GM12872 (cell line): ENCODE data around the gene STK32B.

Source experiments
- TF ChIP-seq, protein P1 (sequence below): IDR thresholded peaks from 3 replicates; pipeline ENCODE4 v1.5.1; 2011; ENCODE audit warnings: low read depth, mild to moderate bottlenecking, low read length, moderate library complexity; ENCODE audit not compliant: insufficient read depth

Gene STK32B

DNA sequence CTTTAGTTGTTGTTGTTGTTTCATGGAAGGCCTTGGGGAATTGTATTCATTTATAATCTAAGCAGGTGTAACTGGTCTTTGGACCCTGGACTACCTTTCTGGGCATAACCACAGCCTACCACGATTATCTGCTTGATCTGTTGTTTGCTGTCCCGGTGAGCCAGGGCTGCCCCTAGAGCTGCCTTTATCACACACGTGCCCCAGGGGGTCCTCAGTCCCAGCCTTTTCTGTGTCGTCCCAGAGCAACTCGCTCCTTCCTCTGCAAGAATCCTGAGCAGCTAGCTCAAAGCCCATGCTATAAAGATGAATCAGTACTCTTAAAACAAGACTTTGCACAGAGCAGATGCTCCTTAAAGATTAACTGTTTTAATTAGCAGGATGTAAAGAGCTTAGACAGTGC, 383.9 kb downstream of the STK32B start:
- TF ChIP-seq, protein P1, sequence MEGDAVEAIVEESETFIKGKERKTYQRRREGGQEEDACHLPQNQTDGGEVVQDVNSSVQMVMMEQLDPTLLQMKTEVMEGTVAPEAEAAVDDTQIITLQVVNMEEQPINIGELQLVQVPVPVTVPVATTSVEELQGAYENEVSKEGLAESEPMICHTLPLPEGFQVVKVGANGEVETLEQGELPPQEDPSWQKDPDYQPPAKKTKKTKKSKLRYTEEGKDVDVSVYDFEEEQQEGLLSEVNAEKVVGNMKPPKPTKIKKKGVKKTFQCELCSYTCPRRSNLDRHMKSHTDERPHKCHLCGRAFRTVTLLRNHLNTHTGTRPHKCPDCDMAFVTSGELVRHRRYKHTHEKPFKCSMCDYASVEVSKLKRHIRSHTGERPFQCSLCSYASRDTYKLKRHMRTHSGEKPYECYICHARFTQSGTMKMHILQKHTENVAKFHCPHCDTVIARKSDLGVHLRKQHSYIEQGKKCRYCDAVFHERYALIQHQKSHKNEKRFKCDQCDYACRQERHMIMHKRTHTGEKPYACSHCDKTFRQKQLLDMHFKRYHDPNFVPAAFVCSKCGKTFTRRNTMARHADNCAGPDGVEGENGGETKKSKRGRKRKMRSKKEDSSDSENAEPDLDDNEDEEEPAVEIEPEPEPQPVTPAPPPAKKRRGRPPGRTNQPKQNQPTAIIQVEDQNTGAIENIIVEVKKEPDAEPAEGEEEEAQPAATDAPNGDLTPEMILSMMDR, result no peak

DNA sequence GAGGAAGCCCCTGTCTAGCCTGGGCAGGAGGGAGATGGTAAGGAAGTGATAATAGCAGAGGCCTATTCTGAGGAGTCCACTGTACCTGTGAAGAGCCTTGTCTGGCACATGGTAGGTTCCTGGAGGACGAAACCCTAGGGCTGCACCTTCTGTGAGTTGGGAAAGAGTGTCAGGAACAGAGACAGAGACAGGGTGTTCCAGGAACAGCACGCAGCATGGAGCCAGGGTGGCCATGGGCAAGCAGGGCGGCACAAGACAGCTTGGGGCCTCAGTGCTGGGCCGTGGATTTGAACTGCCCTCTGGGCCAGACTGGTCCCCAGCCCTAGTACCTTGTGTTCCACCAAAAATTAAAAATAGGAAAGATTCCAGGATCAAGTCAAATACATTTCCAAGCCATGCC, 384.5 kb downstream of the STK32B start:
- TF ChIP-seq, protein P1, result no peak

DNA sequence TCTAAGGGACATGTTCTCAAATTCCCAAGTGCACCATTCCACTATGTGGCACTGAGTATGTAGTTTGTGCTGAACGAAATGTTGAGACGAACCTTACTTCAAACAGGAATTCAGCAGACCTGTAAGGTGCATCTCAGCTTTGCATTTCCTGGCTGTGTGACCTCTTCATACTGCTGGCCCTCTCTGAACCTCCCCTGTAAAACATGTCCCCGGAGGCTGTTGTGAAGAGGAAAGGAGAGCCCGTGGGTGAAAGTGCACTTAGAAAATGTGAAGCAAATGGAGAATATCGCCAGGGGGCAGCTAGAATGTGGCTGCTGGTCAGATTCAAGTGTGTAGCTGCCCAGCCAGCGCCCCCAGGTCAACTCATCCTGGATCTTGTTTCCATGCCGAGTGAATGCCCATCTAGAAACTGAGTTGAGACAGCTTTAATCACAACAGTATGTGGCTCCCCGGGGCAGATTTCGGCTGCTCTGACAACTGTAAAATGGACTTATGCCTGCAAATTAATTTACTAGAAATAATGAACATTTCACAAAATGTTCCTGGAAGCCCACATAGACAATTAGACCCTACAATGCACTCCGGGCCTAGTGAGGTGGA, 393.7 kb downstream of the STK32B start:
- TF ChIP-seq, protein P1, result no peak

DNA sequence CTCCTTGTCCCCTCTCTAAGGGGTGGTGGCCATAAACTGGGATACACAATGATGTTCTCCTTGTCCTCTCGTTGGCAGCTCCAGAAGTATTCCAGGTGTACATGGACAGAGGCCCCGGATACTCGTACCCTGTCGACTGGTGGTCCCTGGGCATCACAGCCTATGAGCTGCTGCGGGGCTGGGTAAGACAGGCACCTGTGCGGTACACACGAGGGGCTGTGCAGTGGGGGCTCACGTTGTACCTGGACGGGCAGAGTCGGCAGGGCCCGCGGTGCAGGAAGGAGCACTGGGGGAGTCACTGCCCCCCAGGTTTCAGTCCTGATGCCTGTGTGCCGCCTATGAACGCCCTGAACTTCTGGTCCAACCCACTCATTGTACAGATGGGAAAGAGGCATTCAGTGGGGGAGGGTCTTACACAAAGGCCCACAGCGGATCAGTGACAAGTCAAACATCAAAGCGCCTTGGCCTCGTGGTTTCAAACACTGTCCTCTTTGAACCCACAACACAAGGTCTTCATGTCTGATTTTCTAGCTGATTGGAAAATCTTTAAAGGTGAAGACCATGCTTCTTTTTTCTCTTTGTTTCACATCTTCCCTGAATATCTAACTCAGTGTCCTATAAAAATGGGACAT, 395.4 kb downstream of the STK32B start:
- TF ChIP-seq, protein P1, result no peak

DNA sequence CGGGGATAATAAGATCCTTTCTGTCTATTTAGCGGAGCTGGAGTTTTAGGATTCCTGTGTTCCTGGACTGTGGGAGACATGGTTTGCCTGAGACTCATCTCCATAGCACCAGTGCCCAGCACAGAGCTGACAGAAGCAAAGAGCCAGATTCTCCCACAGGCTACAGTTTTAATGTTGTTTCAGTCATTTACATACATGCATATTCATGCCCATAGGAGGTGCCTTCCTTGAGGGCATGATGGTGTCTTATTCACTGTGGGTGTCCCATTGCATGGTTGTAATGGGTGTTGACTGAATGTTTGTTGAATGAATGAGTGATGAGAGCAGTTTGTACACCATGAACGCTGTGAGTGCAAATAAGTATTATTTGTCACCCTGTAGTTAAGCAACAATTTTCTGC, 396.5 kb downstream of the STK32B start:
- TF ChIP-seq, protein P1, result no peak

DNA sequence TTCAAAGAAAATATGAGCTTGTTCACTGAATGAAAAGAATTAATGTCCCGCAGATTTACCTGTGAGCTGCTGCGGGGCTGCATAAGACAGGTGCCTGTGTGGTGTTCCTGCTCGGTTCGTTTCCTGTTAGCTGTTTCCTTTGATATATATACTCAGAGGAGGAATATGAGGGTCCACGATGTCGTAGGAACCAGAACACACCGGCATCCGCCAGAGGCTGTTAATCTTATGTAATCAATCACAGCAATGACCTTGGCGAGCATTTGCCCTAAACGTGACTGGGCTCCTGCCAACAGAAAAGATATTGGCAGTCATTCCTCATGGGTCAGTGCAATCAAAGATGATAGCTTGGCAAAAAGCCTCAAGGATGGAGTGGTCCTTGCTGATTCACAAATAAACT, 396.9 kb downstream of the STK32B start:
- TF ChIP-seq, protein P1, result no peak

DNA sequence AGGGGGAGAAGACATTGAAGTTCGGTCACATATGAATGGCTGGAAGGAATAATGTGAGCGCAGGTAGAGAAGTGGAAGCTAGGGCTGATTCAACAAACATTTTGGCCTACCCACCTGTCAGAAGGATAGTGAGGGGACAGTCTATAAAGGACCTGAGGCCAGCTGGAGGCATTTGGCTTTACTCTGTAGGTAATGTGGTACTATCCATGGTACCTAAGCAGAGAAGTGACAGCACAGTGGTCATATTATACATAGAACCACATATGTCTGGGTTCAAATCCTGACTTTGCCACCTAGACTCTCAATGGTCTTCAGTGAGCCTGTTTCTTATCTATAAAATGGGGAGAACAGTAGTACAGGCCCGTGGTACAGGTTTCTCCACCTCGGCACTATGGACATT, 400.0 kb downstream of the STK32B start:
- TF ChIP-seq, protein P1, result no peak
